Fibroblast of lung (primary cell): ENCODE results near the gene NEGR1.

Experiments used
- CTCF ChIP-seq, 2 donors: IDR thresholded peaks in 1 of 2; conservative IDR thresholded peaks in 1 of 2; 1 replicate in 1 of 2; 2 replicates in 1 of 2; pipeline ENCODE4 v1.5.1; 2011 to 2012; ENCODE audit warnings: low read length in 2 of 2, control low read depth in 1 of 2, inconsistent platforms in 1 of 2, low read depth in 1 of 2, mild to moderate bottlenecking in 1 of 2
- EZH2 ChIP-seq: IDR thresholded peaks from 2 replicates; pipeline ENCODE4 v1.5.1; 2012; ENCODE audit warnings: low read length, control low read depth, mild to moderate bottlenecking; ENCODE audit errors: missing control alignments

- TF ChIP-seq CTCF (conservative IDR thresholded peaks at IDR 0.05 in 1 of 2, IDR thresholded peaks at IDR 0.05 in 1 of 2; ENCODE audit: low read depth in 1 of 2, low read length in 2 of 2) (no peak), EZH2 (no peak)
Observed at GRCh38 chr1:71828431-71829012, 453.8 kb downstream of the NEGR1 start.
